Kidney glomerular epithelial cell (primary cell): ENCODE results near the gene PGLYRP4.

Experiments
- DNase-seq: peaks from one replicate; lab custom pipeline; 2025; lab: John Stamatoyannopoulos, UW

Gene PGLYRP4

DNA sequence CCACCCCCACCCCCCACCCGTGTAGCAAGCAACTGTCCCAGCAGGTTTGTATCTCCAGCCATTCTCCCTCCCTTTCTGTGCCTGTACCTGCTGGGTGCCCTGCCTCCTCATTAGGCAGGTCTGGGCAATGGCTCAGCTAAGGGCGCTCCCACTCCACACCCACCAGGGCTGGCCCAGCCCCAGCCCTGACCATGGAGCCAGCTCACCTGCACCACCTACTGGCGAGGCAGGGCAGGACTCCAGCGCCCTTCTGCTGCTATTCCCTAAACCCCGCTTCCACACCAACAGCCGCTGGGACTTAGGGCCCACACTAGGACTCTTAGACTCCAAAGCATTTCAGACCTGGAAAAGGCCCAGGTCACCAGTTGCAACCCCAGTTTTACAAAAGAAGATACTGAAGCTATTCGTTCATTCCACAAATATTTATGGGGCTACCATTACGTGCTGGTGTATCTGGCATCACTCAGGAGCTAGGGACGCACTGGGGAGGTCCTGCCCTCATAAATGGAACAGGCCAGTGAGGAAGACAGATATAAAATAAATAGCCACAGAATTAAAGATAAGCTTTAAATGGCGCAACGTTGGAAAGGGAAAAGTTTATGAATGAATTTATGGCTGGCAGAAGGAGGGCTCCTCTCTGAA lies 59.9 kb downstream of the PGLYRP4 start:
- no peak for DNase-seq
